GM18519 (cell line): ENCODE data around the gene GTF2IRD2.
"Not testable (repeated sequence)": the region's sequence is repeated elsewhere in the genome, so short reads cannot be mapped to it uniquely, and the experiment has no call there.

Source experiments
- ATAC-seq: cut with Tn5 transposase; IDR thresholded peaks from one replicate; pipeline ENCODE4 v1.9.1; 2021; ENCODE audit warnings: mild to moderate bottlenecking, moderate library complexity; ENCODE audit not compliant: unreplicated experiment, low FRiP score

Gene GTF2IRD2

DNA sequence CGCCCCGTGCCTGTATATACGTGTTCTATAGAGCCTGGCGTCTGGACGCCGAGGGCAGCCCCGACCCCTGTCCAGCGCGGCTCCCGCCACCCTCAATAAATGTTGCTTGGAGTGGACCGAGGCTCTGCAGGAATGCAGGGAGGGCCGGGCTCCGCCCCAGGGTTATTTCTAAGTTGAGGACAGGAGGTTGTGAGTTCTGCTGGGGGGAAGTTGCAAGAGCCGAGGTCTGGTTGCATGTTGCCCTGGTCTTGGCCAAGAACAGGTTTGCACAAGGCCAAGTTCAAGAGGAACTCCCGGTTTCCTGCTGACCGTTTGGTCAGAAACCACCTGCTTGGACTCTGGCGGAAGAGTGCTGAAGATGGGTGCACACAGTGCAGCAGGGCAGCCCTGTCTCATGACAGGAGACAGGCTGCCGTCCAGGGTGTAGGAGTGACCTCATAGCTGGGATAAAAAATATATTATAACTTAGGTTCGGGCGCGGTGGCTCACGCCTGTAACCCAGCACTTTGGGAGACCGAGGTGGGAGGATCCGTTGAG, 62.1 kb downstream of the GTF2IRD2 start:
- not testable (repeated sequence) for ATAC-seq

DNA sequence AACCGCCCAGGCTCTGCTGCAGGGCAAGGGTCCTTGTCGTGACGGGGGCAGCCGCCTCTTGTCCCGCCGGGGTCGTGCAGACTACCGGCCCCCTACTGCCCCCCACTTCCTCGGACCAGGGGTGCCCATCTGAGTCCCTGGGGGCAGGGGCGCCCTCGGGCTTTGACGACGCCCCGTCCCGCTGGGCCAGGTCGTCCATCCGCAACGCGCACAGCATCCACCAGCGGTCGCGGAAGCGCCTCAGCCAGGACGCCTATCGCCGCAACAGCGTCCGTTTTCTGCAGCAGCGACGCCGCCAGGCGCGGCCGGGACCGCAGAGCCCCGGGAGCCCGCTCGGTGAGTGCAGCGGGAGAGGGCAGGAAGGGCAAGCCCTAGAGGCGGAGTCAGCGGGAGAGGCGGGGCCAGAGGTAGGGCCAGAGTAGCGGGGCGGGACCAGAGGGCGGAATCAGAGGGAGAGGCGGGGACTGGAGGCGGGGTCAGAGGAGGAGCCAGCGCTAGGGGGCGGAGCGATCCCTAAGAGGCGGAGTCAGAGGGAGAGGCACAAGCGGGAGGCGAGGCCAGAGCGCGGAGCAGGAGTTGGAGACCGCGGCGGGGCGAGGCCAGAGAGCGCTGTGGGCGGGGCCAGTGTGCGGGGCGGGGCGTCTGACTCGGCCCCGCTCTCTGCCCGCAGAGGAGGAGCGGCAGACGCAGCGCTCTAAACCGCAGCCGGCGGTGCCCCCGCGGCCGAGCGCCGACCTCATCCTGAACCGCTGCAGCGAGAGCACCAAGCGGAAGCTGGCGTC, 62.8 kb downstream of the GTF2IRD2 start:
- peak; percentile 69 for ATAC-seq

DNA sequence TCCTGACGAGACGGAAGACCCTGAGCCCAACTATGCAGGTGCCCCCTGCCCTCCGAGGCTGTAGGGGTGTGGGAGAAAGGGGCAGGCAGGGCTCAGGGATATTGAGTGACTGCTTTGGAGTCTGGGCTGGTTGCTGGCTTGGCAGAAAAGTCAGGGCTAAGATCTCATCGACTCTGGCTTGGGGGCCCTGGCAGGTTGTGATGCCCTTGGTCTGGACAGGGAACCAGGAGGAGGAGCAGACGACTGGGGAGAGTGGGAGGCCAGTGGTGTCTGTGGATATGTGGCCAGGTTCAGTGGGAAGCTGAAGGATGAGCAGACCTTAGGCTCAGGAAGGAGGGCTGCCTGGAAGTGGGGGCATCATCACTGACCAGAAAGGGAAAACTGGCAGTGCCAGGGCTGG, 67.8 kb downstream of the GTF2IRD2 start:
- not testable (repeated sequence) for ATAC-seq

DNA sequence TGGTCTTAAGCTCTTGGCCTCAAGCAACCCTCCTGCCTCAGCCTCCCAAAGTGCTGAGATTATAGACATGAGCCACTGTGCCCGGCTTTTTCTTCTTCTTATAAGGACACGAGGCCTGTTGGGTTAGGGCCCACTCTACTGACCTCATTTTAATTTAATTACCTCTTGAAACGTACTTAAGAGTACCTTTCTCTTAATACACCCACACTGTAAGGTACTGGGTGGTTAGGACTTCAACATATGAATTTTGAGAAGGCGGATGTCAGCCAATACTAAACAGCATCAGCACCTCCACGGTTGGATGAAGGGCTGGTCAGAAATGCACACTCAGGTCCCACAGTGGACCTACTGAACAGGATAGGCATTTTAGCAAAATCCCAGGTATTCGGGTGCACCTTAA, 69.7 kb downstream of the GTF2IRD2 start:
- ATAC-seq: not testable (repeated sequence)

DNA sequence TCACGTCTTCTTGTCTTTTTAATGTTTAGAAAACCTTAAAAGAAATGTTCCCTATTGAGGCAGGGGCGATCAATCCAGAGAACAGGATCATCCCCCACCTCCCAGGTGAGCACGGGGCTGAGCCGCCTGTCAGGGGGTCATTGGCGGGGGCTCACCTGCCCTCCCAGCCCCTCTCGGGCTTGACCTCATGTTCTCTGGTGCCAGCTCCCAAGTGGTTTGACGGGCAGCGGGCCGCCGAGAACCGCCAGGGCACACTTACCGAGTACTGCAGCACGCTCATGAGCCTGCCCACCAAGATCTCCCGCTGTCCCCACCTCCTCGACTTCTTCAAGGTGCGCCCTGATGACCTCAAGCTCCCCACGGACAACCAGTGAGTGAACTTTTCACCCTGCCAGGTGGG, 72.4 kb downstream of the GTF2IRD2 start:
- not testable (repeated sequence) for ATAC-seq

DNA sequence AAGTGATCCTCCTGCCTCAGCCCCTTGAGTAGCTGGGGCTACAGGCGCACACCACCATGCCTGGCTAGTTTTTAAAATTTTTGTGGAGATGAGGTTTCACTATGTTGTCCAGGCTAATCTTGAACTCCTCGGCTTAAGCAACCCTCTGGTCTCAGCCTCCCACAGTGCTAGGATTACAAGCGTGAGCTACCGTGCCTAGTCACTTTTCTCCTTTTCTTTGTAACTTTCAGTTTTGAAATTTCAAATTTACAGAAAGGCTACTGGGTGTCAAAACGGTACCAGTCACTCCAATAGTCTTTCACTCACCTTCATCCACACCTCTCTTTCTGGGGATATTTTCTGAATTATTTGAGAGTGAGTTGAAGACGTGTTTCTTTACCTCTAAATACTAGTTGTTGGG, 76.3 kb downstream of the GTF2IRD2 start:
- not testable (repeated sequence) for ATAC-seq

DNA sequence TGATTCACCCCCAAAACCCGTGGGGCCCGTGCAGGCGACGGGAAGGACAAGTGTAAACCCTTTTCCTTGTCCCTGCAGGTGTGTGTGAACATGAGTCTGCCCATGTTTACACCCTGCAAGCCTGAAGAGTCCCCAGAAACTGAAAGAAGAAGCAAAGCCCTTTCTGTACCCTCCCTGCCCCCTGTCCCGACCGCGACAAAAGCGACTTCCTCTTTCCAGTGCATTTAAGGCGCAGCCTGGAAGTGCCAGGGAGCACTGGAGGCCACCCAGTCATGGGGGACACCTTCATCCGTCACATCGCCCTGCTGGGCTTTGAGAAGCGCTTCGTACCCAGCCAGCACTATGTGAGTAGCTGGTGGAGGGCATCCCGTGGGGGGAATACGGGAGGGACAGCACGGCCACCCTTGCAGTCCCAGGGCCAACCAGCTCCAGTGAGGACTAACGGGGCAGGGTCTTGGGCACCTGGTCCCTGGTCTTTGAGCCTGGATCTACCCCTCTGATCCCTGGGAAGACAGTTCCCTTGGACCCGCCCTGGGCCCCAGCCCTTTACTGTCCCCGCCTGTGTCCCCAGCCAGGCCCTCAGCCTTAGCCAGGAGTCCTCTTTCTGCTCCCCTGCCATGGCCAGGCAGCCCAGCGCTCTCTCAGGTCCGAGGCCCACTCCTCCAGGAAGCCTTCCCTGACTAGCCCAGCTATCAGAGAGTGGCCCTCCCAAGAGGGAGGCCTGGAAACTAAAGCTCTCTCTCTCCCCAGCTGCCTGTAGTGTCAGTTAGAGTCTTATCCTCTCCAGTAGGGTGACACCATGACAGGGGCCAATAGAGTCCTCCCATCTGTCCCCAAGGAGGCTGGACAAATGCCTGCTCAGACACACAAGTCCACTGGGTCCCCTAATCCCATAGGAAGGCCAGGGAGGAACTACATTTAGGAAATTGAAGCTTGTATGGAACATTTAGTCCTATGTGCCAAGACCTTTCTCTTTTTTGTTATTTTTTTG, 77.3 kb downstream of the GTF2IRD2 start, which contains the start of gene NCF1:
Gene NCF1 (plus strand): TSS at position 252 of the 991 bp plus-strand sequence. CDS start 21 bp downstream, at position 273.
- not testable (repeated sequence) for ATAC-seq

DNA sequence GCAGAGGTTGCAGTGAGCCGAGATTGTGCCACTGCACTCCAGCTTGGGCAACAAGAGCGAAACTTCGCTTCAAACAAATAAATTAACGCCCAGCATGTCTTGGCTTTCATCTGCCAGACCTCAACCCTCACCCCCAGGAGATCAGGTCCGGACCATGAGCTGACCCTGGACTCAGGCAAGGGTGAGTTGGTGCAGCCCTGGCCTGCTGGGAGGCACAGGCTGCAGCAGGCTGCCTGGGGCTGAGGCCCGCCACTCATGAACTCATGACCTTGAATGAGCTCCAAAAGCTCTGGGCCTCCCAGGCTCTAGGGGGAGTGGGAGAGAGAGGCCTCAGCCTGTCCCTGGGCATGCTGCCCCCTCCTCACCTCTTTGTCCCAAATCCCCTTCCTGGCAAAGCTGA, 79.3 kb downstream of the GTF2IRD2 start:
- ATAC-seq: not testable (repeated sequence)

DNA sequence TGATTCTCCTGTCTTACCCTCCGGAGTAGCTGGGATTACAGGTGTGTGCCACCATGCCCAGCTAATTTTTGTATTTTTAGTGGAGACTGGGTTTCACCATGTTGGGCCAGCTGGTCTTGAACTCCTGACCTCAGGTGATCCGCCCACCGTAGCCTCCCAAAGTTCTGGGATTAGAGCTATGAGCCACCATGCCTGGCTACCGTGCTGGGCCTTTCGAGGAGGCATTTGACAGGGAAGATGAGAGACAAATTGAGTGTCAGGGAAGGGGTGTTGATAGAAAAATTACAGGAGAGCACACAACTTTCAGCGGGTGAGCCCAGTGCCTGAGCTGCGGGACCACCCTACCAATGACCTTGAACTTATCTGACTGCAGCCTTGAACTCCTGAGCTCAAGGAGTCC, 81.3 kb downstream of the GTF2IRD2 start:
- not testable (repeated sequence) for ATAC-seq

DNA sequence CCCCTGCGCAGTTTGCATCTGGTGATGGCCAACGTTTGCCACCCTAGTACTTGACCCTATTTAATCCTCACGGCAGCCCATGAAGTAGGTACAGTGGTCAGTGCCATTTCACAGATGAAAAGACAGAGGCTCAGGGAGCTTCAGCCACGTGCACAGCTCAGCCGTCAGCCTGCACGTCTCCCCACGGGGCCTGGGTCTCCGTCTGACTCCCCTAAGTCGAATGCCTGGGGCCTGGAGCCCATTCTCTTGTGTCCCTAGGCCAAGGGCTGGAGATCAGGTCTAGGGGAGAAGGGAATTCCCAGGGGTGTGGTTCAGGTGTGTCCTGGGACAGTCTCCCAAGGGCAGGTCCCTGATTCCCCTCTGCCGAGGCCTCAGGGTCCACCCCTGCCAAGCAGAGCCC, 84.4 kb downstream of the GTF2IRD2 start:
- ATAC-seq: not testable (repeated sequence)

DNA sequence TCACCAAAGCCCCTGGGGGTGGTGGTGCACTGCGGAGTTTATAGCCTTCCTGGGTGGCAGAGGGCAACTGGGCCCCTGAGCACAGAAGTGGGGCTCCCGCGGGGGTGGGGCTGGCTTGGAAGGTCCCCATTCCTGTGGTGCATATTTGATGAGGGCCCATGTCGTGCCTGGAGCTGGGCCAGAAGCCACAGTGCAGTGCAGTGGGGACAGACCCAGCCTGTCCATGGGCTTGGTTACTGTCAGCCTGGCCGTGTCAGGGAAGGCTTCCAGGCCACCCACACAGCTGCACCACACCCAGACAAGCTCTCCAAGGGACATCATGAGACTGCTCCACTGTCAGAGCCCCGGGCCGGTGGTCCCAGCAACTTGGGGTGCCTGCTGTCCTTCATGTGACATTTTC, 84.9 kb downstream of the GTF2IRD2 start:
- not testable (repeated sequence) for ATAC-seq

DNA sequence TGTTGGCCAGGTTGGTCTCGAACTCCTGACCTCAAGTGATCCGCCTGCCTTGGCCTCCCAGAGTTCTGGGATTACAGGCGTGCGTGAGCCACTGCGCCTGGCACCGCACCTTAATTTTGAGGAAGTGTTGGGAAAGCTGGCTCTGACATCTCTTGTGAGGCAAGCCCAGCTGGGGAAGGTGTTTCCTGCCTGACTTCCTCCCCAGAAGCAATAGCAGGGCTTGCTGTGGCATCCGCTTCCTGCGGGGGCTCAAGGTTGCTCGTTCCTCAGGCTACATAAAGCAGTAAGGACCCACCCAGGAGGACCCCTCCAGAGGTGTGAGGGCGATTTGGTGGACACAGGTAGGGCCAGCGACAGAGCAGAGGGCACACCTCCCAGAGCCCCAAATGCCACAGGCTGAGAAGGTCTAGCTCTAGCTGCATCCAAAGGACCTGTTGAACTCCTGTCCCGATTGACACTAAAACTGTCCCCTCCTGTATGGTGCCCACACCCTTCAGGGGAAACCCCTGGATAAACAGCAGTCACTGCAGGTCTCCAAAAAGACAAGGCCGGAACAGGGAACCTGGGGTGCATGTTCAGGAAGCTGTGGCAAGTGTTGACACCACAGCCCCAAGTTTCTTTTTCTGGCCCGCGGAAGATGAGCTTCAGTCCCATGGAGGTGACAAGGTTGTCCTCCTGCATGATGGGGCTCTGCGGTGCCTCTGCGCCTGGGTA, 86.0 kb downstream of the GTF2IRD2 start:
- not testable (repeated sequence) for ATAC-seq

DNA sequence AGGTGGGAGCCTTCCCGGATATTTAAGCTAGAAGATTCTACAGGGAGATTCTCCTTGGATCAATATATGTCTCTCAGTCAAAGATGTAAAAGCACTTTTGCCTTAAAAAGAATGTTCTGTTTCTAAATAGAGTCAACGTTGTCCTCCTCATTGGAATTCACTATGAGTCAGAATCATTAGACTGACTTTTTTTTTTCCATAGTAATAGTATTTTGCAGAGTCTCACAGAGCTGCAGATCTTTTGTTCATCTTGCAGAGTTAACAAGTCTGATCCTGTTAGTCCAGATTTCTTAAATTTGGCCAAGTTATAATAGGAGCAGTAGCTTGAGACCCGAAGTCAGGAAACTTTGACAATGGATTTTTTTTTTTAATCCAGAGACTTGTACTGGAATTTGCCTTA, 92.4 kb downstream of the GTF2IRD2 start:
- ATAC-seq: not testable (repeated sequence)

DNA sequence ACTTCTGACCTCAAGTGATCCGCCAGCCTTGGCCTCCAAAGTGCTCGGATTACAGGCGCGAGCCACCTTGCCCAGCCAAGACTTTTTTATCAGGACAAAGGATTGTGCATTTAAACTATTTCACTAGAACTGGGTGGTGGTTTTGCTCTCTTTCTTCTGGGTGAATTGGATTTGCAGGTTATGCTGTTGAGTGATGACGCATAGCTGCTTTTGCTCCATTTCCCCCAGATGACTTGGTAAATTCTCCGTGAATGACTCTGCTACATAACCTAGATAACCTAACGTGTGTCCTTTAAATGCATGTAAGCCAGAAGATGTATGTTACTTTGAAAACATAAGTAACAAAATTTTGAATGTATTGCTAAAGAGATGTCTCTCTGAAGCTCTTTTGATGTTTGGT, 93.1 kb downstream of the GTF2IRD2 start:
- ATAC-seq: not testable (repeated sequence)

DNA sequence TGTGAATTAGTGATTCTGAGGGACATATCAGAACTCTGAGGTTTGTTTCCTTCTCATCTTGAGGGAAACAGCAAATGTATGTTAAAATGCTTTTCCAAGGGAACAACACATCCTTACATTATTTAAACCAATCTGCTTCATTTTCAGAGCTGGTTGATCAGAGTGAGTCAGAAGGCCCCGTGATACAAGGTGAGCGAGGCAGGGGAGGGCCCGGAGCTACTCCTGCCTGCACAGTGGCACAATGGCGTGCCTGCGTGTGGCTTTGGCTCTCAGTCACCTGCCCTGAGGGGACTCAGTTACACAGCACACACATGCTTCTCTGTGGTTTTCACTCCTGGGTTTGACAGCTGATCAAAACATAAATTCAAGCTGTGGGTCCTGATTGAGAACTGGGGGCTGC, 94.7 kb downstream of the GTF2IRD2 start:
- ATAC-seq: not testable (repeated sequence)

DNA sequence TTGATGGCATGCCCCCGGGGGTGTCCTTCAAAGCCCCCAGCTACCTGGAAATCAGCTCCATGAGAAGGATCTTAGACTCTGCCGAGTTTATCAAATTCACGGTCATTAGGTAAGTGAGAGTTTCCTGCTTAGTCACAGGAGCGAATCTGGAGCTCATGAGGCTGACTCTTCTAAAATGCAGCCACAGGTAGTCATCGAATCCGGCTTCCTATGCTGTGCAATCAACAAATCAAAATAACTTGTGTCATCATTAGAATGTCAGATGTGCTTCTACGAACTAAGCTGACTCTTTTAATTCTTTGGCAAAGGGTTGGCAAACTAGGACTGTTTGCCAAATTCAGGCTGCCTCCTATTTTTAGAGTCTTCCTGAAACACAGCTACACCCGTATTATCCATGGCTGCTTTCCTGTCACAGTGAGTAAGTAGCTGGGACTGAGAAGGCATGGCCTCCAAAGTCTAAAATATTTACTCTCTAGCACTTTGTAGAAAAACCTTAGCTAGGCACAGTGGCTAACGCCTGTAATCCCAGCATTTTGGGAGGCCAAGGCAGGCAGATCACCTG, 97.4 kb downstream of the GTF2IRD2 start:
- ATAC-seq: not testable (repeated sequence)
